NCI-H2227 treated with DMSO at 0.1 percent for 48 hours (cell line): ENCODE results near the gene CGB7.
"Not testable (repeated sequence)": the region's sequence is repeated elsewhere in the genome, so short reads cannot be mapped to it uniquely, and the experiment has no call there.

ENCODE experiments used
- DNase-seq: peaks from one replicate; lab custom pipeline; 2025; lab: John Stamatoyannopoulos, UW

Gene CGB7

GRCh38 chr19:49057636-49058234 is at the start of gene CGB7:
Gene CGB7, minus strand, starts transcription at chr19:49057749. Its CDS starts 2,374 bp downstream, at chr19:49055375.
- DNase-seq = no peak

- DNase-seq = no peak
Observed at GRCh38 chr19:49106648-49107135, 49.1 kb upstream of the CGB7 start.

GRCh38 chr19:49104229-49104864 is 46.8 kb upstream of the CGB7 start:
- no peak for DNase-seq

GRCh38 chr19:49103331-49104085 is 46.0 kb upstream of the CGB7 start:
- DNase-seq = no peak

- no peak for DNase-seq
Observed at GRCh38 chr19:49102303-49102702, 44.8 kb upstream of the CGB7 start.

GRCh38 chr19:49101160-49101559 is 43.6 kb upstream of the CGB7 start:
- DNase-seq = no peak

GRCh38 chr19:49098795-49099194 is 41.2 kb upstream of the CGB7 start:
- no peak for DNase-seq

GRCh38 chr19:49097453-49098288 is 40.1 kb upstream of the CGB7 start:
- peak; percentile 68 for DNase-seq

GRCh38 chr19:49094505-49095482 is 37.2 kb upstream of the CGB7 start:
- DNase-seq = no peak

- DNase-seq = no peak
Observed at GRCh38 chr19:49092686-49093085, 35.1 kb upstream of the CGB7 start.

- no peak for DNase-seq
Observed at GRCh38 chr19:49091391-49092038, 34.0 kb upstream of the CGB7 start.

- DNase-seq = no peak
Observed at GRCh38 chr19:49086296-49086695, 28.7 kb upstream of the CGB7 start.

GRCh38 chr19:49085868-49086232 is 28.3 kb upstream of the CGB7 start:
- no peak for DNase-seq

GRCh38 chr19:49085020-49085867 is 27.7 kb upstream of the CGB7 start, which contains the start of gene SNRNP70:
Gene SNRNP70, plus strand, starts transcription at chr19:49085451. Its CDS starts 964 bp downstream, at chr19:49086415.
- DNase-seq = peak; percentile 98

GRCh38 chr19:49084206-49085019 is 26.9 kb upstream of the CGB7 start:
- no peak for DNase-seq

- DNase-seq = no peak
Observed at GRCh38 chr19:49081273-49081672, 23.7 kb upstream of the CGB7 start.

GRCh38 chr19:49080392-49080791 is 22.8 kb upstream of the CGB7 start:
- DNase-seq = no peak

- DNase-seq = not testable (repeated sequence)
Observed at GRCh38 chr19:49074869-49075268, 17.3 kb upstream of the CGB7 start.
